Measurements from ENCODE around the gene SOAT2. TPM values are rescaled to one million over a fixed set of nuclear protein-coding genes. Genes with fewer than 3 reads are reported as not detected.

The SOAT2 gene
- total RNA-seq, 4 donors from 2014 or later, result 0.82 TPM; not detected in 3

DNA sequence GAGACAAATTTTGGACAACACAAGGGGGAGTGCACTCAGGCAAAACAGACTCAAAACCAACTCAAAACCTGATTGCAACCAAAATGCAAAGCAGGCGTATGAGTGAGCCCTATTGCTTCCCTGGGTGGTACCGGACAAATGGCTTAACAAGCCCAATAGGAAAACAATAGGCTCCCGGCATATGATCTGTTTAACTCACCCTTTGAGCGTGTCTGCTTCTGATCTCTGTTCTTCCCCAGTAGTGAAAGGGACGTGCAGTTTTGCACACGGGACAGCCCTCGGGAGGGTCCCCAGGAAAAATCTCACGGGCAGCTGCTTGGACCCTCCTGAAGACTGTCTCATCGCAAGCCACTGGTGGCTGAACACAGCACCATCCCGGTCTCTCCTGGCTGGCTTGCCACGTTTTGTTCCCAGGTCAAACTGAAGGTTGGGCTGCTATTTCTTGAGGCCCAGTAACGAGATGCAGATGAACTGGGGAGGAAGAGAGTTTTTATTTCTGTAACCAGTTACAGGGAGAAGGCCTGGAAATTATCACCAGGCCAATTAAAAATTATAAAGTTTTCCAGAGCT, 9.9 kb downstream of the SOAT2 start:
- no peak for DNase-seq
- Histone ChIP-seq H3K4me3 (no peak overlapping the region), H3K27me3 (no peaks in the 10 kb centered on the region), H3K27ac (no peak overlapping the region), H3K4me1 (no peaks in the 10 kb centered on the region), H3K36me3 (no peaks in the 10 kb centered on the region), H3K9me3 (no peaks in the 10 kb centered on the region)
- no peak for TF ChIP-seq POLR2A (IDR thresholded peaks at IDR 0.05)
- TF ChIP-seq, protein P1, sequence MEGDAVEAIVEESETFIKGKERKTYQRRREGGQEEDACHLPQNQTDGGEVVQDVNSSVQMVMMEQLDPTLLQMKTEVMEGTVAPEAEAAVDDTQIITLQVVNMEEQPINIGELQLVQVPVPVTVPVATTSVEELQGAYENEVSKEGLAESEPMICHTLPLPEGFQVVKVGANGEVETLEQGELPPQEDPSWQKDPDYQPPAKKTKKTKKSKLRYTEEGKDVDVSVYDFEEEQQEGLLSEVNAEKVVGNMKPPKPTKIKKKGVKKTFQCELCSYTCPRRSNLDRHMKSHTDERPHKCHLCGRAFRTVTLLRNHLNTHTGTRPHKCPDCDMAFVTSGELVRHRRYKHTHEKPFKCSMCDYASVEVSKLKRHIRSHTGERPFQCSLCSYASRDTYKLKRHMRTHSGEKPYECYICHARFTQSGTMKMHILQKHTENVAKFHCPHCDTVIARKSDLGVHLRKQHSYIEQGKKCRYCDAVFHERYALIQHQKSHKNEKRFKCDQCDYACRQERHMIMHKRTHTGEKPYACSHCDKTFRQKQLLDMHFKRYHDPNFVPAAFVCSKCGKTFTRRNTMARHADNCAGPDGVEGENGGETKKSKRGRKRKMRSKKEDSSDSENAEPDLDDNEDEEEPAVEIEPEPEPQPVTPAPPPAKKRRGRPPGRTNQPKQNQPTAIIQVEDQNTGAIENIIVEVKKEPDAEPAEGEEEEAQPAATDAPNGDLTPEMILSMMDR (IDR thresholded peaks at IDR 0.05), result no peak
- intact Hi-C loops (cut with DNase I; ENCODE audit: low total_unique reads), result no loop called here

GRCh38 chr12:53113951-53114350, 10.7 kb downstream of the SOAT2 start:
- DNase-seq, result no peak
- intact Hi-C loops (cut with DNase I; ENCODE audit: low total_unique reads), result no loop called here
- TF ChIP-seq, protein P1 (IDR thresholded peaks at IDR 0.05), result no peak
- no peak for TF ChIP-seq POLR2A (IDR thresholded peaks at IDR 0.05)
- no peak overlapping the region for H3K27ac ChIP-seq
- no peaks in the 10 kb centered on the region for H3K27me3 ChIP-seq
- H3K4me1 ChIP-seq, result no peaks in the 10 kb centered on the region
- no peaks in the 10 kb centered on the region for H3K36me3 ChIP-seq
- H3K9me3 ChIP-seq, result no peaks in the 10 kb centered on the region
- no peak overlapping the region for H3K4me3 ChIP-seq

- intact Hi-C loops (cut with DNase I; ENCODE audit: low total_unique reads), result no loop called here
- TF ChIP-seq POLR2A (IDR thresholded peaks at IDR 0.05), result no peak
- TF ChIP-seq, protein P1 (IDR thresholded peaks at IDR 0.05), result no peak
- no peaks in the 10 kb centered on the region for H3K27me3 ChIP-seq
- no peaks in the 10 kb centered on the region for H3K4me1 ChIP-seq
- no peak overlapping the region for H3K27ac ChIP-seq
- H3K36me3 ChIP-seq, result no peaks in the 10 kb centered on the region
- no peaks in the 10 kb centered on the region for H3K9me3 ChIP-seq
- no peak for DNase-seq
- no peak overlapping the region for H3K4me3 ChIP-seq
These were observed 12.0 kb downstream of the SOAT2 start for GRCh38 chr12:53115112-53115890.

DNA sequence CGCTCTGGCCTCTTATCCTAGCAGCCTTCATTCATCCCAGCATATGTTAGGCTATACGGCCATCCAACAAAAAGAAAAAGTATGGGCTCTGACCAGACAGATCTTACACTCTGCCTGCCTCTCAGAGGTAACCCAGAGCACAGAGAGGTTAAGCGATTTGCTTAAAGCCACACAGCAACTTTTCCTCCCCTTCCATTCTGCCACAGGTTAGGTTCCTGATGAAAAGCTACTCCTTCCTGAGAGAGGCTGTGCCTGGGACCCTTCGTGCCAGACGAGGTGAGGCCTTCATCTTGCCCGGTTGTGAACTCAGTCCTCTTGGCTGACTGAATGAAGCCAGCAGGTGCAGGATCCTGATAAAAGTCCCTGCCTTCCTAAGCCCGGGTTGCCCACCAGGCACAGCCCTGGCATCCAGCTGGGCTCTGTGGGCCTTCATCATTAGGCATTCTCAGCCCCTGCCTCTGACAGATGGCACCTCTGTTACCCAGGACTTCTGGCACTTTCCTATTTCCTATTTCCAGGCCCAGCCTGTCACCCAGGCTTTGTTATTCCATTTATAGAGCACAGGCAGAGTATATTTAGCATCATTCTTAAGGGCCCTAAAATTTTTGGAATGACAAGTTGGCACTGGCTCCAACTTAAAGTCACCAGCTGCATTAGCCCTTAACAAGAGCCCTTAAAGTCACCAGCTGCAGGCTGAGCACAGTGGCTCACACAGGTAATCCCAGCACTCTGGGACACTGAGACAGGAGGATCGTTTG, 12.8 kb downstream of the SOAT2 start:
- intact Hi-C loops (cut with DNase I; ENCODE audit: low total_unique reads), result no loop called here
- no peak overlapping the region for H3K27ac ChIP-seq

More for the DNA sequence above, 12.8 kb downstream of the SOAT2 start:
- Histone ChIP-seq H3K27me3 (no peaks in the 10 kb centered on the region), H3K4me3 (no peak overlapping the region), H3K36me3 (no peaks in the 10 kb centered on the region), H3K9me3 (no peaks in the 10 kb centered on the region), H3K4me1 (no peaks in the 10 kb centered on the region)
- DNase-seq, result no peak
- TF ChIP-seq, protein P1 (IDR thresholded peaks at IDR 0.05), result no peak
- TF ChIP-seq POLR2A (IDR thresholded peaks at IDR 0.05), result no peak

Measured in uterus (tissue), 4 donors.